ENCODE results near the gene ISYNA1.

DNA sequence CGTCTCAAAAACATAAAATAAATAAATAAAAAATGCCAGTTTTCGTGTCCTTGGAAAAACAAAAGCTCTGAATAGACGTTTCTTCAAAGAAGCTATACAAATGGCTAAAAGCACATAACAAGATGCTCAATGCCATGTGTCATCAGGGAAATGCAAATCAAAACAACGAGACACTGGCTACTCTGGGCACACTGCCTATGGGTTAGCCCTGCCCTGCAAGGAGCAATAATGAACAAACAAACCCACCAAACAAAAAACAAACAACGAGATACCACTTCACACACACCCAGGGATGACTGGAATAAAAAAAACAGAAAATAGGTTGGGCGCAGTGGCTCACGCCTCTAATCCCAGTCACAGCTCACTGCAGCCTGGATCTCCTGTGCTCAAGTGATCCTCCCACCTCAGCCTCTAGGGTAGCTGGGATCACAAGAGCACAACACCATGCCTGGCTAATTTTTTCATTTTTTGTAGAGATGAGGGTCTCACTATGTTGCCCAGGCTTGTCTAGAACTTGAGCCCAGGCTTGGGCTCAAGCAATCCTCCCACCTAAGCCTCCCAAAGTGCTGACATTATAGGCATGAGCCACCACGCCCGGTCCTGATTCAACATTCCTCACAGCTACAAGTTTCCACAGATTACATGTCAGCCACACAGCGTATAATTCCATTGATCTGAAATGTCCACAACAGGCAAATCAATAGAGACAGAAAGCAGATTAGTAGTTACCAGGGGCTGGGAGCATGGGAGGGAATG lies 15.5 kb upstream of the ISYNA1 start:
- TF ChIP-seq, protein P1, sequence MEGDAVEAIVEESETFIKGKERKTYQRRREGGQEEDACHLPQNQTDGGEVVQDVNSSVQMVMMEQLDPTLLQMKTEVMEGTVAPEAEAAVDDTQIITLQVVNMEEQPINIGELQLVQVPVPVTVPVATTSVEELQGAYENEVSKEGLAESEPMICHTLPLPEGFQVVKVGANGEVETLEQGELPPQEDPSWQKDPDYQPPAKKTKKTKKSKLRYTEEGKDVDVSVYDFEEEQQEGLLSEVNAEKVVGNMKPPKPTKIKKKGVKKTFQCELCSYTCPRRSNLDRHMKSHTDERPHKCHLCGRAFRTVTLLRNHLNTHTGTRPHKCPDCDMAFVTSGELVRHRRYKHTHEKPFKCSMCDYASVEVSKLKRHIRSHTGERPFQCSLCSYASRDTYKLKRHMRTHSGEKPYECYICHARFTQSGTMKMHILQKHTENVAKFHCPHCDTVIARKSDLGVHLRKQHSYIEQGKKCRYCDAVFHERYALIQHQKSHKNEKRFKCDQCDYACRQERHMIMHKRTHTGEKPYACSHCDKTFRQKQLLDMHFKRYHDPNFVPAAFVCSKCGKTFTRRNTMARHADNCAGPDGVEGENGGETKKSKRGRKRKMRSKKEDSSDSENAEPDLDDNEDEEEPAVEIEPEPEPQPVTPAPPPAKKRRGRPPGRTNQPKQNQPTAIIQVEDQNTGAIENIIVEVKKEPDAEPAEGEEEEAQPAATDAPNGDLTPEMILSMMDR (conservative IDR thresholded peaks at IDR 0.05), result no peak
- no peak for TF ChIP-seq EZH2 (IDR thresholded peaks at IDR 0.05; ENCODE audit: low read depth)
